Measurements from ENCODE around the gene SLC41A3.
"Not testable (repeated sequence)": the region's sequence is repeated elsewhere in the genome, so short reads cannot be mapped to it uniquely, and the experiment has no call there.

Gene SLC41A3

DNA sequence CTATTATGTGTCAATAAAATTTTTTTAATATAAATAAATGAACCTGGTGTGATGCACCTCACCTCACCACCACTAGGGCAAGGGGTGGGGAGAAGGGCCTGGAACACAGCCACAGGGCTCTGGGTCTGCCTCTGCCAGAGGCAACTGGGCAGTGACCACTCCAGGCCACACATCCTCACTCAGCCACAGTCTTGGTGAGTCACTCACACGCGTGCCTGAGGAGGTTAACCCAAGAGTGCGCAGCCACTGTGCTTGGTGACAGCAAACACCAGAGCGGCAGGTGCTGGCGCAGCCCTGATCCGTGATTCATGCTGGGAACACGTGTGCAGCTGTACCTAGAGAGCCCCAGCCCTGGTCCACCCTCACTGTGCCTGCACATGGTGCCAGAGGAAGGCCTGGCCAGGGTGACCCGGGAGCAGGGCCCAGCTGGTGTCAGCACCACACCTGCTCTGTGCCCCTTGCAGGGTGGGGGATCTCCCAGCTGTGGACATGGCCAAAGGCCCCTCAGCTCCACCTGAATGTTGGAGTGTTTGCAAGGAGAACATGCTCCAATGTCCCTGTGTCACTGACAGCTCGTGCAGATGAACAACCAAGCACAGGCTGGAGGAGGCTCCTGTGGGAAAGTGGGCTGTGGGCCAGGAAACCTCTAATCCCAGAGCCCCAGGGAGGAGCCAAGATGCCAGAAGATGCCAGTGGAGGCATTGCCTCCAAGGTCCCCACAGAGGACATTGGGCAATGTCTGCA is 2.1 kb downstream of the SLC41A3 start:
- DNase-seq = no peak

DNA sequence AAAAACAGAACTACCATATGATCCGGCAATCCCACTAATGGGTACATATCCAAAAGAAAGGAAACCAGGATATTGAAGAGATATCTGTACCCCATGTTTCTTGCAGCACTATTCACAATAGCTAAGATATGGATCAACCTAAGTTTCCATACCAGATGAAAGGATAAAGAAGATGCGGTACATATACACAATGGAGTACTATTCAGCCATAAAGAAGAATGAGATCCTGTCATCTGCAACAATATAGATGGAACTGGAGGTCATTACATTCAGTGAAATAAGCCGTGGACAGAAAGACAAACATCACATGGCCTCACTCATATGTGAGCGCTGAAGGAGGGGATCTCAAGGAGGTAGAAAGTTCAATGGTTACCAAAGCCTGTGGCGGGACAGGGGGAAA is 3.0 kb downstream of the SLC41A3 start:
- DNase-seq = no peak

DNA sequence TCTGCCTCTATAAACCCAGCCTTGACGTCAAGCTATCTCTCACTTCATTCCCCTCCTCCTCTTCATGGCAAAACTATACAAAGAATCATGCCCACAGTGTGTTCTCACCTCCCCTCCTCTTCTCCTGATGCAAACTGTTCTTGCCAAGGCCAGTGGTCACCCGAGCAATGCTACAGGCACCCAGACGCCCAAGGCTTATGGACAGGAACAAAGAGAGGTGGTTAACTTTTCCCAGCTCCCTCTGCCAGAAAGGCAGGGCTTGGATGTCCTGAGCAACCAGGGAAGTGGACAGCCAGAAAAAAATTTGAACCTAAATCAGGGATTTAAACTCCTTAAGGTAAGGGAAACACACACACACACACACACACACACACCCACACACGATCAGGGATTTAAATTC is 5.1 kb downstream of the SLC41A3 start:
- DNase-seq = no peak

DNA sequence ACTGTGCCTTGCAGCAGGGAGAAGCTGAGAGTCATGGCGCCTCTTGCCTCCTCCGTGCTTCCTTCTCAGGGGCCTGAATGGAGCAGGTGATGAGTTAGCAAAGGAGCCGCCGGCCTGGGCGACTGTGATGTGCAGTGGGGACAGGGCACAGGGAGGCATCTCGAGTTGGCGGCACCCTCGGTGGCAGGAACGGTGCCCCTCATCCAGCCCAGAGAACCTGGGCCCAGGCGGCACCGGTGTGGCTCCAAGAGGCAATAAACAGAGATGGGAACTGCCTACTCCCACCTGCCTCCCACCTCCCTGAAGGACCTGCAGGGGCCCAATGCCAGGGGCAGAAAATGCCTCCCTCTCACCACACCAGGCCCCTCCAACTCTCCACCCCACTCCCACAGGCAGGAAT is 6.2 kb downstream of the SLC41A3 start:
- no peak for DNase-seq

DNA sequence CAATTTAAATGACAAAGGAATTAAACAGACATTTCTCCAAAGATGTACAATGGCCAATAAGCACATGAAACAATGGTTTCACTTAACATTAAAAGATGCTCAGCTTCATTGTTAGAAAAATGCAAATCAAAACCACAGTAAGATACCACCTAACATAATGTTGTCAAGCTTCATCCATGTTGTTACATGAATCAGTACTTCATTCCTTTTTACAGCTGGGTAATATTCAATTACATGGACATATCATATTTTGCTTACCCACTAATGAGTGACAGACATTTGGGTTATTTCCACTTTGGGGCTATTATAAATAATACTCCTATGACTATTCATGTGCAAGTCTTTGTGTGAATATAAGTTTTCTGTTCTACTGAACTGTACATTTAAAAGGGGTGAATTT is 7.8 kb downstream of the SLC41A3 start:
- no peak for DNase-seq

- DNase-seq = no peak
These were observed 13.8 kb downstream of the SLC41A3 start for GRCh38 chr3:126070146-126070545.

DNA sequence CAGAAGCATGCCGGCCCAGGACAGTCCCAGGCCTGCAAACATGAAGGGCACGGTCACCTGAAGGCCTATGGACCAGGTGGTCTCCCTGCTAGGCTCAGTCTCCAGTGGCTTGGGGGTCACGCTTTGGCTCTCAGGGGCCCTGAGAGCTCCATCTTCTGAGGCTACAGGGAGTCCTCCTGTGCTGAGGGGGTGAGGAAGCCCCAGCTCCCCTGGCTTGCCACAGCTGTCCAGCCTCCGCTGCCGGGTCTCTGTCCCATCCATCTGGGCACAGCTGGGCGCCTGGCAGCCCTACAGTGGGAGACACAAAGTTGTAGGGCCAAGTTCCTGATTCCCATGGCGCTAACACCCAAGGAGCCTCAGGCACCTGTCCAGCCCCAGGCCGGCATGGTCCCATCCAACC is 16.0 kb downstream of the SLC41A3 start:
- no peak for DNase-seq

DNA sequence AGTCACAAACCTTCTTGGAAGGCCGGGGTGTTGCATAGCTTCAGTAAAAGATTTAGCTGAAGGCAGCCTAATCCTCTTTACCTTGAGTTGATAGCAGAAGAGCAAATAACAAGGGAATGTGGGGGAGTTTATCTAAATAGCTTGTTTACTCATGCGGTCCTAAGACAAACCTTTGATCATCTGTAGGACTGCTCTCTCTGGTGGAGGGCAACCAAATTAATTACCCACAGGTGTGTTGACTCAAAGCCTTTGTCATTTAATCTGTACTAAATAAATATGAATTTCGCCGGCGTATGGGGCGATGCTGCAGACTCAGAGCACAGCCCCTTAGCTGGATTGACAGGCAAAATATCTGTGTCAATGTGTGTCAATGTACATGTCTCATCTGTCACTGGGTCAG is 17.2 kb downstream of the SLC41A3 start:
- not testable (repeated sequence) for DNase-seq

DNA sequence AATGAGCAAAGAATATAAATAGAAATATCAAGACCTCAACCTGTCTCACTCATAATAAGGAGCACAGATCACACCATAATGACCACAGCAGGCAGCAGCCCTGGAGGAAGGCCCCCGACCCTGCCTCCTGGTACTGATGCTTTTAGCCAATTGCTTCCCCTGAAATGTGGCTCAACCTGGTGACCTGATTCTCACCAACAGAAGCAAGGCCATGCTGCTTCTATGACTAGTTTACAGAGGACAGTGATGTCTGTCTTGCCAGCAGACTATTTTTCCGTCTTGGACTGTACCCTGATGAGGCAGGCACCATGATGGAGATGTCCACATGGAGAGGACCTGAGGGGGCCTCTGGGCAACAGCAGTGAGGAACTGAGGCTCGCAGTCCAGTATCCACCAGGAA is 18.0 kb downstream of the SLC41A3 start:
- DNase-seq = no peak

DNA sequence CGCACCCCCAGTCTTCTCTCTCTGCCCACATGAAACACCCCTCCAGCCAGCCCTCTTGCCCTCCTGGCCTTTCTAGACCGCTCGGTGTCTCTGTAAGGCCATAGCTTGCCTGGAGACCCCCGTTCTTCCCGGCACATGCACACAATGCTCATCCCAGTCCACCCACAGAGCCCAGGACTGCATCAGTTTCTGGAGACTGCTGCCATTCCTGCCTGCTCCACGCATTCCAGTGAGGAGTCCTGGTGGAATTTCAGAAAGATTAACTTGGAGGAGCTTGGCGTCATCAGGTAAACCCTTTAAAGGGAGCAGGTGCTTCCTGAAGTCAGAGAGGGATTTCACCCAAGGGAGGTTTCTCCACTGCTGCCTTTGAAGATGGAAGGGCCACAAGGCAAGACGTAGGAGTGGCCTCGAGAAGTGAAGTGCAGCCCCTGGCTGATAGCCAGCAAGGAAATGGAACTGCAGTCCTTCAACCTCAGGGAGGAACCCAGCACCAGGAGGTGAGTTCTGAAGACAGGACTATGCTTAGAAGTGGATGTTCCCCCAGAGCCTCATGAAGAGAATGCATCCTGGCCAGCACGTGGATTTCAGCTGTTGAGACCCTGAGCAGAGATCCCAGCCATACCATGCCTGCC is 19.2 kb downstream of the SLC41A3 start:
- DNase-seq = no peak

GRCh38 chr3:126063358-126063965 is 20.5 kb downstream of the SLC41A3 start:
- DNase-seq = no peak

DNA sequence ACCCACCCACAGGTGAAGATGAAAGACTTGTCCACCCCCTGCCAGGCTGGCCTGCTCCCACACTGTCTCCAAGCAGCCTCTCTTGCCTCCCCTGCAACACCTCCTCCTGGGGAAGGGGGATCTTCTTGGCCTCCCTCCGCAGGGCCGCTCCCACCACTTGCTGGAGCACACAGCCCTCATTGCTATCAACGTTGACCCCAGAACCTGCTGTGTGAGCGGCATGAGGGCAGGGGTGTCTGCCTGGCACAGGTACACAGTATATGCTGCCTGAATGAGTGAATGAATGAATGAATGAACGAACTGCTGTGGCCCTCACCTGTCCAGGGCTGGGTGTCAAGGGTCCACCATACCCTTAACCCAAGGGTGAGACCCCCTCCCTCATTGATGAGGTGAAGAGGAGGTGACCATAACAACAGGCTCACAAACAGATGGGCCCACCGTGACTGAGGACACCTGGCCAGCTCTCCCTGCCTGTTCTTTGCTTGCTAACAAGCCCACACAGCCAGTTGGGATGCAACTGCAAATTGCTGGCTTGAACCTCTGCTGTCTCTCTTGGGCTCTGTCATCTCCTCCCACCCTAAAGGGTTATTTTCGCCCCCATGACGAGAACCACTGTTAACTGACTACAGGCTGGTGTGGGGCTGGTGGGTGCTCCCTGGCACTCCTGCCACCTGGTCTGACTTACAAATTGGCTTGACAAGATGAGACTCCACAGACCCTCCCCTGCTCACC is 22.5 kb downstream of the SLC41A3 start:
- no peak for DNase-seq

DNA sequence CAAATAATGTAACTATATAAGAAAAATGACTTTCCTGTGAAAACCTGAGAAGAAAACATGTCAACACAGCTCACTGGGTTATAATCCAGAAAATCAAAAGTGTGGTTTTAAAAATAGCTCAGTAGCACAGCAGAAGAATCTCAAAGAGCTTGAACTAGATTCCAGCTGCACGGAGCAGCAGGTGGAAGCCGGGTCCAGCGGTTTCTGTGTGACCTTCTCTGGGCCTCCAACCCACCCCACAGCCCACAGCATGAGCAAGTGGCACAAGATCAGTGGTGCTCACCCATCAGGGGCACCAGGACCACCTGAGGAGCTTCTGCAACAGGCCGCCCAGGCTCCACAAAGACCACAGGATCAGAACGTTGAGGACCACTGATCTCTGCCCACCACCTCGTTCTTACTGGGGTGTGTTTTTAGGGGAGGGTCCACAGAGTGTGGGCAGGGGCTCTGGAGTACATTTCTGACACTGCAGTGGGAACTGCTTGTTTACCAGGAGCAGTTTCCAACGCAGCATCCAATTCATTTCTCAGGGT is 23.2 kb downstream of the SLC41A3 start:
- no peak for DNase-seq

- DNase-seq = no peak
These were observed 25.3 kb downstream of the SLC41A3 start for GRCh38 chr3:126058666-126059065.

DNA sequence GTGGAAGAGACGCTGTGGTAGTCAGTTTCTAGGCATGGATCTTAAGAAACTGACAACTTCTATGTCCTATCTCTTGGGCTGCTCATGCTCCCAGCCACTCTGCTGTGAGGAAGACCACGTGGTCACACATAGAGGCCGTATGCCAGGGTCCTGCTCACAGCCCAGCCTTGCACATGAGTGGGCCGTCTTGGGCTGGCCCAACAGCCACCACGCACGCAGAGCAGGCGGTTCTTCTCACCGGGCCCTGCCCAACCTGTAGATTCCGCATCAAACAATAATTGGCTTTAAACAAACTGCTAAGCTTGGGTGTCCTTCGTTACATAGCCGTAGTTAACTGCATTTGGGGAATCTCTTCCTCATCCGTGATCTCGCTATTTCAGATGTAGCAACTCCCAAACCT is 26.0 kb downstream of the SLC41A3 start:
- no peak for DNase-seq

DNA sequence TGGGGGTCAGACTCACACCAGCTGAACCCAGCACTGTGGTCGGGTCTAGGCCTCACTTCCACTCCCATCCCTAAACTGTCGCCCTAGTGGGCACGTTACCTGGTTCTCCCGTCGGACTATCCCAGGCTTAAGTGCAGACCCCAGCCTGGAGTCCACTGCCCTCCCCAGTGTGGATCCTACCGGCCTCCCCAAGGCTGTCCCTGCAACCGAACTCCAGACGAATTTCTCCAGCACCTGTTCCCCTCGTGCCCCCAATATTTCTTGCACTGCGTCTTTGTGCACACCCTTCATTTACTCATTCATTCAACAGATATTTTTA is 26.5 kb downstream of the SLC41A3 start:
- DNase-seq = no peak

- DNase-seq = no peak
These were observed 27.0 kb downstream of the SLC41A3 start for GRCh38 chr3:126056681-126057500.

DNA sequence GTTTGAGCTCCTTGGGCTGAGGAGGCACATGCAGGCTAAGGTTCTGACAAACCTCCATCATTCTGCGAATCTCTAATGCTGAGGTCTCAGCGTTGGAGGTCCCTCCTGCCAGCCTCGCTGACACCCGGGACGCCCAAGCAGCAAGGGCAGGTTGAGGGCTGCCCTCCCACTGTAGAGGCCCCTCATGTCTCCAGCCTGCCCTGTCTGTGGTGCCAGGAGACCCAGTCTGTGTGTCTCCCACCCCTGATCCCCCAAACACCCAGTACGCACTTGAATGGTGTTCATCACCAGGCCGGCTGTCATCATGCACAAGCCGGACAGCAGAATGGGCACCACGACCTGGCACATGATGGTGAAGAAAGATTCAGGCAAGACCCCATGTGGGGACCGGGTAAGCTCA is 27.8 kb downstream of the SLC41A3 start:
- DNase-seq = no peak

DNA sequence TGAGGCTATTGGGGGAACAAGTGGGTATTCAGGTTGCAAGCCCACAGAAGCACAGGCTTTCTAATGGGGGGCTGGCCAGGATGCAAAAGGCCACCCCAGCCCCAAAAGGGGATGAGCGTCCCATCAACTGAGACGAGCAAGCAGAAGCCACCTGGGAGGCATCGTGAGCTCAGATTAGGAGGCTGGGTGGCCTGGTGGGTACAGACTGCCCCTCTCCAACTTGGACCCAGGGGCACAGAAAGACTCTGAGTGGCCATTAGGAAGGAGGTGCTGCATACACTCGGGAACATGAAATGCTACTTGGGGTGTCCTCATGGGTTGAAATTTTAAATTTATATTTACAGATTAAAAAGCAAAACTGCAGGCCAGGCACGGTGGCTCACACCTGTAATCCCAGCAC is 29.1 kb downstream of the SLC41A3 start:
- no peak for DNase-seq

GRCh38 chr3:126053949-126054569 is 29.9 kb downstream of the SLC41A3 start:
- DNase-seq = no peak

DNA sequence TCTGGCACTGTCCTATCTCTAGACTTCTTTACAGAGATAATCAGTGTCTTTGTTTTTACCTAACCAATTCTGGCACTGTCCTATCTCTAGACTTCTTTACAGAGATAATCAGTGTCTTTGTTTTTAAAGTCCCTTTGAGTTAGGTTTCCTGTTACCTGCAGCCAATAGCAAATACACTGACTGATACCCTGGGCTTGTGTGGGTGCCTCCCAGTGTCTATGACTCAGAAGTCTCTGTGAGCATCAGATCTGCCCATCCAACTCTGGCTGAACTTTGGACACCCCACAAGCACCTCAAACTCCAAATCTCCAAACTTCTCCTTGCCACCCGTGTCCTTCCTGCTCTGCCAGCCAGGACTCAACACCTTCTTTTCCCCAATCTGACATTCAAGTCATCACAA is 30.4 kb downstream of the SLC41A3 start:
- DNase-seq = no peak
